ENCODE measurements around the gene RASGRF1.

GRCh38 chr15:79065706-79066376, 24.7 kb downstream of the RASGRF1 start:
- no peak for TF ChIP-seq POLR2AphosphoS5 (IDR thresholded peaks at IDR 0.05)
- TF ChIP-seq, protein P1, sequence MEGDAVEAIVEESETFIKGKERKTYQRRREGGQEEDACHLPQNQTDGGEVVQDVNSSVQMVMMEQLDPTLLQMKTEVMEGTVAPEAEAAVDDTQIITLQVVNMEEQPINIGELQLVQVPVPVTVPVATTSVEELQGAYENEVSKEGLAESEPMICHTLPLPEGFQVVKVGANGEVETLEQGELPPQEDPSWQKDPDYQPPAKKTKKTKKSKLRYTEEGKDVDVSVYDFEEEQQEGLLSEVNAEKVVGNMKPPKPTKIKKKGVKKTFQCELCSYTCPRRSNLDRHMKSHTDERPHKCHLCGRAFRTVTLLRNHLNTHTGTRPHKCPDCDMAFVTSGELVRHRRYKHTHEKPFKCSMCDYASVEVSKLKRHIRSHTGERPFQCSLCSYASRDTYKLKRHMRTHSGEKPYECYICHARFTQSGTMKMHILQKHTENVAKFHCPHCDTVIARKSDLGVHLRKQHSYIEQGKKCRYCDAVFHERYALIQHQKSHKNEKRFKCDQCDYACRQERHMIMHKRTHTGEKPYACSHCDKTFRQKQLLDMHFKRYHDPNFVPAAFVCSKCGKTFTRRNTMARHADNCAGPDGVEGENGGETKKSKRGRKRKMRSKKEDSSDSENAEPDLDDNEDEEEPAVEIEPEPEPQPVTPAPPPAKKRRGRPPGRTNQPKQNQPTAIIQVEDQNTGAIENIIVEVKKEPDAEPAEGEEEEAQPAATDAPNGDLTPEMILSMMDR (IDR thresholded peaks at IDR 0.05 in 8 of 11, conservative IDR thresholded peaks at IDR 0.05 in 3 of 11): no peak

Data from spleen (tissue), 7 donors.